HCT116 (cell line): ENCODE measurements around the gene MYOT. TPM values are rescaled to one million over a fixed set of nuclear protein-coding genes. Genes with fewer than 3 reads are reported as not detected.

Experiments used
- ATAC-seq: fragments of 200-7000 bp; cut with Tn5 transposase; 2 replicates; pipeline ENCODE4 v1.9.1; 2020; ENCODE audit warnings: mild to moderate bottlenecking, moderate library complexity
- BruUV-seq: library from RNA; stranded (reverse); fragments of 400-500 nt; replicated peaks from 2 replicates; lab custom pipeline; 2021; lab: Mats Ljungman, UMichigan
- CTCF ChIA-PET: fragments of 300-600 bp; sonication (Branson Sonifier 250); formaldehyde crosslinking; loops from one replicate; lab custom pipeline; 2021; ENCODE audit warnings: antibody characterized with exemption; lab: Charles Lee
- POLR2A ChIA-PET: fragments of 300-600, 350-600 bp; sonication (Branson Sonifier 250); formaldehyde crosslinking; loops from one replicate; lab custom pipeline; 2021; ENCODE audit warnings: antibody characterized with exemption; lab: Charles Lee
- RAD21 ChIA-PET, 2 experiments: fragments of 300-600 bp; sonication (Branson Sonifier 250); formaldehyde crosslinking; loops; one replicate each; lab custom pipeline; 2023; ENCODE audit warnings: low total read pairs in 2 of 2; ENCODE audit not compliant: uncharacterized antibody in 2 of 2, unreplicated experiment in 2 of 2, low non-redundant PET in 1 of 2; lab: Charles Lee
- DNase-seq: peaks from one replicate; pipeline ENCODE4 v3.0.0-alpha.2; 2010; ENCODE audit warnings: low read depth, low spot score
- H2AFZ ChIP-seq: fragments of 200-600 bp; shearing (Covaris generic), sonication (generic); 2 replicates; pipeline ENCODE4 v1.6.1; 2017; ENCODE audit warnings: low read depth, mixed run types, mixed read lengths, antibody characterized with exemption, low read length; ENCODE audit not compliant: poor library complexity, severe bottlenecking
- H3K27ac ChIP-seq: 2 replicates; pipeline ENCODE4 v1.5.1; 2012; ENCODE audit warnings: low read depth, low read length
- H3K27me3 ChIP-seq: fragments of 200-600 bp; sonication (generic); 2 replicates; pipeline ENCODE4 v1.6.1; 2016; ENCODE audit warnings: mixed run types, low read length, mixed read lengths; ENCODE audit not compliant: insufficient read depth
- H3K36me3 ChIP-seq, 2 experiments: fragments of 200-500 bp in 1 of 2; fragments of 200-600 bp in 1 of 2; sonication (Bioruptor generic) in 1 of 2; sonication (generic) in 1 of 2; 2 replicates each; pipeline versions ENCODE4 v1.5.1 to v1.6.1; 2014 to 2016; ENCODE audit warnings: low read length in 2 of 2, inconsistent platforms in 1 of 2, mixed read lengths in 1 of 2, mixed run types in 1 of 2; ENCODE audit not compliant: insufficient read depth in 2 of 2, control insufficient read depth in 1 of 2
- H3K4me1 ChIP-seq, 2 experiments: fragments of 200-600 bp in 1 of 2; sonication (generic) in 1 of 2; 2 replicates each; pipeline versions ENCODE4 v1.5.1 to v1.6.1; 2012 to 2017; ENCODE audit warnings: low read length in 2 of 2, inconsistent platforms in 1 of 2, mild to moderate bottlenecking in 1 of 2, mixed read lengths in 1 of 2, mixed run types in 1 of 2, moderate library complexity in 1 of 2; ENCODE audit not compliant: insufficient read depth in 2 of 2, control insufficient read depth in 1 of 2
- H3K4me2 ChIP-seq: fragments of 200-600 bp; sonication (generic); 2 replicates; pipeline ENCODE4 v1.6.1; 2017; ENCODE audit warnings: mixed run types, low read length, mixed read lengths
- H3K4me3 ChIP-seq, 2 experiments: fragments of 200-600 bp in 1 of 2; sonication (generic) in 1 of 2; replicated peaks in 1 of 2; 2 replicates each; pipeline ENCODE4 v1.5.1; 2011 to 2016; ENCODE audit warnings: low read length in 2 of 2, control low read depth in 1 of 2, low read depth in 1 of 2, mild to moderate bottlenecking in 1 of 2, mixed read lengths in 1 of 2, mixed run types in 1 of 2
- H3K79me2 ChIP-seq: fragments of 200-600 bp; sonication (generic); 2 replicates; pipeline ENCODE4 v1.6.1; 2017; ENCODE audit warnings: mild to moderate bottlenecking, mixed run types, low read length, moderate library complexity, mixed read lengths; ENCODE audit not compliant: insufficient read depth
- H3K9ac ChIP-seq: fragments of 200-600 bp; sonication (generic); 2 replicates; pipeline ENCODE4 v1.6.1; 2016; ENCODE audit warnings: low read length, mixed read lengths
- H3K9me2 ChIP-seq: fragments of 200-600 bp; sonication (generic), shearing (Covaris generic); 2 replicates; pipeline ENCODE4 v1.6.1; 2017; ENCODE audit warnings: mixed run types, mild to moderate bottlenecking, moderate library complexity; ENCODE audit not compliant: insufficient read depth
- H3K9me3 ChIP-seq, 2 experiments: fragments of 200-500 bp in 1 of 2; fragments of 200-600 bp in 1 of 2; sonication (Bioruptor generic) in 1 of 2; sonication (generic) in 1 of 2; 2 replicates each; pipeline ENCODE4 v1.6.1; 2014 to 2017; ENCODE audit warnings: low read length in 2 of 2, mixed read lengths in 2 of 2, inconsistent platforms in 1 of 2, low read depth in 1 of 2, mild to moderate bottlenecking in 1 of 2, mixed run types in 1 of 2, moderate library complexity in 1 of 2; ENCODE audit not compliant: control insufficient read depth in 1 of 2, insufficient read depth in 1 of 2
- H4K20me1 ChIP-seq: fragments of 200-600 bp; sonication (generic), shearing (Covaris generic); 2 replicates; pipeline ENCODE4 v1.6.1; 2017; ENCODE audit warnings: mixed run types, mild to moderate bottlenecking, moderate library complexity; ENCODE audit not compliant: insufficient read depth
- FOSL1 ChIP-seq: IDR thresholded peaks from 2 replicates; pipeline ENCODE4 v1.6.1; 2012; ENCODE audit warnings: low read depth
- JUND ChIP-seq: IDR thresholded peaks from 2 replicates; pipeline ENCODE4 v1.6.1; 2012
- RAD21 ChIP-seq: IDR thresholded peaks from 2 replicates; pipeline ENCODE4 v1.6.1; 2012; ENCODE audit warnings: low read depth, mild to moderate bottlenecking
- SIN3A ChIP-seq: IDR thresholded peaks from 2 replicates; pipeline ENCODE4 v1.6.1; 2012; ENCODE audit warnings: low read depth
- SRF ChIP-seq: IDR thresholded peaks from 2 replicates; pipeline ENCODE4 v1.6.1; 2012; ENCODE audit warnings: low read depth
- YY1 ChIP-seq: IDR thresholded peaks from 2 replicates; pipeline ENCODE4 v1.6.1; 2011; ENCODE audit warnings: low read length, low read depth, moderate library complexity, mild to moderate bottlenecking; ENCODE audit not compliant: insufficient replicate concordance; ENCODE audit errors: extremely low read depth
- ZFX ChIP-seq: fragments of 450-650 bp; IDR thresholded peaks from 2 replicates; pipeline ENCODE4 v1.6.1; 2017
- intact Hi-C: fragments of 100-400 bp; cut with micrococcal nuclease; formaldehyde crosslinking; loops from 2 replicates; pipeline ENCODE4 v1.10.0; 2022
- total RNA-seq: library from RNA; stranded (reverse); gene quantifications from one replicate; pipeline ENCODE4 v1.2.1, GENCODE V29; 2021; ENCODE audit not compliant: unreplicated experiment
- TF ChIP-seq, protein P1 (sequence below), 3 experiments: fragments of 200-600 bp in 1 of 3; sonication (generic) in 1 of 3; IDR thresholded peaks in 2 of 3; conservative IDR thresholded peaks in 1 of 3; 2 replicates each; pipeline ENCODE4 v1.5.1; 2012 to 2017; ENCODE audit warnings: low read depth in 2 of 3, low read length in 2 of 3, antibody characterized with exemption in 1 of 3, borderline replicate concordance in 1 of 3, control low read depth in 1 of 3, mild to moderate bottlenecking in 1 of 3, mixed read lengths in 1 of 3, mixed run types in 1 of 3, moderate library complexity in 1 of 3; ENCODE audit not compliant: insufficient read depth in 1 of 3
- TF ChIP-seq, protein P2 (sequence below): IDR thresholded peaks from 2 replicates; pipeline ENCODE4 v1.6.1; 2012

MYOT gene
- total RNA-seq, 1 experiment from 2014 or later, result not detected

DNA sequence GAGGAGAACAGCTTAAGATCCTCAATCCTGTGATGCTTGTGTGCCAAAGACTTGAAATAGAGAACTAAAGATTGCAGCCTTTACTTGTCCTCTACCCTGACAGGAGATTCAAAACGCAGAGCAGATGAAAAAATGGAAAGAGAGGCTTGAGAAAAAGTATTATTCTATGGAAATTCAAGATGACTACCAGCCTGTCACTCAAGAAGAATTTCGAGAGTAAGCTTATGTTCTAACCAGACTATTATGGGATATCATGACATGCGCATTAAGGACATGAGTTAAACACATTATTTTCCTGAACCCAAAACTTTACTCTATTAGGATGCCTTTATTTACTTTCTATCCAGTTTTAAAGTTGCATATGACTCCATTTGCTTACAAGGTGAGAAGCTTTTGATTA, 68.0 kb downstream of the MYOT start:
- Histone ChIP-seq H3K27ac (no peak overlapping the region), H3K4me3 (no peak overlapping the region), H3K79me2 (no peaks in the 10 kb centered on the region), H2AFZ (no peak overlapping the region), H3K4me1 (no peaks in the 10 kb centered on the region), H4K20me1 (no peaks in the 10 kb centered on the region), H3K9me3 (no peaks in the 10 kb centered on the region), H3K27me3 (no peaks in the 10 kb centered on the region), H3K36me3 (peaks cover 11 to 29% of the 10 kb centered on the region in 2 experiments), H3K4me2 (no peak overlapping the region), H3K9ac (no peak overlapping the region), H3K9me2 (no peaks in the 10 kb centered on the region)
- BruUV-seq, result no TSS peak
- CTCF ChIA-PET, result interaction anchor here (1.3 kb wide), 1 partner anchor 157 kb away, joined by 4 read pairs; no protein-coding TSS in a partner anchor
- POLR2A ChIA-PET, result no interaction called here
- TF ChIP-seq ZFX, result no peak
- no peak for TF ChIP-seq RAD21
- TF ChIP-seq SRF, result no peak
- TF ChIP-seq, protein P1, sequence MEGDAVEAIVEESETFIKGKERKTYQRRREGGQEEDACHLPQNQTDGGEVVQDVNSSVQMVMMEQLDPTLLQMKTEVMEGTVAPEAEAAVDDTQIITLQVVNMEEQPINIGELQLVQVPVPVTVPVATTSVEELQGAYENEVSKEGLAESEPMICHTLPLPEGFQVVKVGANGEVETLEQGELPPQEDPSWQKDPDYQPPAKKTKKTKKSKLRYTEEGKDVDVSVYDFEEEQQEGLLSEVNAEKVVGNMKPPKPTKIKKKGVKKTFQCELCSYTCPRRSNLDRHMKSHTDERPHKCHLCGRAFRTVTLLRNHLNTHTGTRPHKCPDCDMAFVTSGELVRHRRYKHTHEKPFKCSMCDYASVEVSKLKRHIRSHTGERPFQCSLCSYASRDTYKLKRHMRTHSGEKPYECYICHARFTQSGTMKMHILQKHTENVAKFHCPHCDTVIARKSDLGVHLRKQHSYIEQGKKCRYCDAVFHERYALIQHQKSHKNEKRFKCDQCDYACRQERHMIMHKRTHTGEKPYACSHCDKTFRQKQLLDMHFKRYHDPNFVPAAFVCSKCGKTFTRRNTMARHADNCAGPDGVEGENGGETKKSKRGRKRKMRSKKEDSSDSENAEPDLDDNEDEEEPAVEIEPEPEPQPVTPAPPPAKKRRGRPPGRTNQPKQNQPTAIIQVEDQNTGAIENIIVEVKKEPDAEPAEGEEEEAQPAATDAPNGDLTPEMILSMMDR (IDR thresholded peaks at IDR 0.05 in 2 of 3, conservative IDR thresholded peaks at IDR 0.05 in 1 of 3; ENCODE audit: borderline replicate concordance in 1 of 3, insufficient read depth in 1 of 3, low read depth in 2 of 3, low read length in 2 of 3), result no peak
- TF ChIP-seq JUND, result no peak
- TF ChIP-seq SIN3A, result no peak
- TF ChIP-seq FOSL1, result no peak
- TF ChIP-seq, protein P2, sequence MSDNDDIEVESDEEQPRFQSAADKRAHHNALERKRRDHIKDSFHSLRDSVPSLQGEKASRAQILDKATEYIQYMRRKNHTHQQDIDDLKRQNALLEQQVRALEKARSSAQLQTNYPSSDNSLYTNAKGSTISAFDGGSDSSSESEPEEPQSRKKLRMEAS, result no peak
- TF ChIP-seq YY1, result no peak
- intact Hi-C loops, result no loop called here
- RAD21 ChIA-PET, result no interaction called here
- no peak for ATAC-seq
- no peak for DNase-seq

Other genes with a start within 250 kb of the MYOT start
- gene KLHL3, start 131.8 kb upstream of the MYOT start, total RNA-seq, result not detected
- 38.9 TPM for gene HNRNPA0, start 113.5 kb upstream of the MYOT start, total RNA-seq
- gene PKD2L2, start 21.6 kb downstream of the MYOT start, total RNA-seq, result not detected
- 13.6 TPM for gene FAM13B, start 165.2 kb downstream of the MYOT start, total RNA-seq
- gene WNT8A, start 216.2 kb downstream of the MYOT start, total RNA-seq, result not detected